Left ventricle myocardium superior (tissue), 1 donor: ENCODE data around the gene GMEB1. TPM values are rescaled to one million over a fixed set of nuclear protein-coding genes. Genes with fewer than 3 reads are reported as not detected.

Source experiments
- total RNA-seq: library from RNA; stranded (reverse); fragmentation: NEBNext Ultra II Directional; extraction: Animal tissue kit (Norgen Biotek cat#: 25700); gene quantifications from one replicate; pipeline ENCODE4 v1.2.1, GENCODE V29; 2021
- donor health status: DM: no; HTN: yes; CAD: no; lungs with severe emphysema.

Gene GMEB1
- total RNA-seq, 1 donor from 2014 or later = 6.7 TPM

Other genes starting within 250 kb of the GMEB1 start
- 8.0 TPM for gene RCC1, start 162.7 kb upstream of the GMEB1 start, total RNA-seq
- 14.5 TPM for gene TRNAU1AP, start 115.7 kb upstream of the GMEB1 start, total RNA-seq
- 1.5 TPM for gene RAB42, start 76.5 kb upstream of the GMEB1 start, total RNA-seq
- 31.4 TPM for gene TAF12, start 25.7 kb upstream of the GMEB1 start, total RNA-seq
- not detected for gene RNU11, start 20.2 kb upstream of the GMEB1 start, total RNA-seq
- 36.0 TPM for gene YTHDF2, start 68.2 kb downstream of the GMEB1 start, total RNA-seq
- not detected for gene OPRD1, start 143.4 kb downstream of the GMEB1 start, total RNA-seq
- 24.9 TPM for gene EPB41, start 245.8 kb downstream of the GMEB1 start, total RNA-seq